HG03575 (cell line): ENCODE measurements around the gene PCYT1A.
"Not testable (repeated sequence)": the region's sequence is repeated elsewhere in the genome, so short reads cannot be mapped to it uniquely, and the experiment has no call there.

ENCODE experiments used
- ATAC-seq: cut with Tn5 transposase; IDR thresholded peaks from one replicate; pipeline ENCODE4 v1.9.1; 2021; ENCODE audit not compliant: unreplicated experiment, insufficient number of reproducible peaks, low FRiP score; ENCODE audit errors: extremely low read depth

PCYT1A gene

GRCh38 chr3:196218155-196218712 lies 69.3 kb downstream of the PCYT1A start:
- no peak for ATAC-seq

GRCh38 chr3:196217307-196218154 lies 70.0 kb downstream of the PCYT1A start:
- no peak for ATAC-seq

GRCh38 chr3:196216681-196217211 lies 70.8 kb downstream of the PCYT1A start:
- no peak for ATAC-seq

- no peak for ATAC-seq
Measured at GRCh38 chr3:196216089-196216564, 71.4 kb downstream of the PCYT1A start, which contains the start of gene SLC51A. Gene SLC51A (plus strand): TSS chr3:196216534. CDS start chr3:196216713, 179 bp downstream.

- no peak for ATAC-seq
Measured at GRCh38 chr3:196215493-196216020, 72.0 kb downstream of the PCYT1A start.

- no peak for ATAC-seq
Measured at GRCh38 chr3:196214783-196215441, 72.6 kb downstream of the PCYT1A start.

- ATAC-seq: no peak
Measured at GRCh38 chr3:196210673-196211556, 76.6 kb downstream of the PCYT1A start, which contains the start of gene ZDHHC19. Gene ZDHHC19 (minus strand): TSS chr3:196211400. CDS start chr3:196211315, 85 bp downstream.

GRCh38 chr3:196209944-196210672 lies 77.4 kb downstream of the PCYT1A start:
- ATAC-seq: not testable (repeated sequence)

- ATAC-seq: no peak
Measured at GRCh38 chr3:196208942-196209695, 78.4 kb downstream of the PCYT1A start.

- ATAC-seq: no peak
Measured at GRCh38 chr3:196207833-196208607, 79.5 kb downstream of the PCYT1A start.

GRCh38 chr3:196207159-196207832 lies 80.2 kb downstream of the PCYT1A start:
- no peak for ATAC-seq

GRCh38 chr3:196205442-196206205 lies 81.9 kb downstream of the PCYT1A start:
- not testable (repeated sequence) for ATAC-seq

- no peak for ATAC-seq
Measured at GRCh38 chr3:196203846-196204245, 83.7 kb downstream of the PCYT1A start.

GRCh38 chr3:196202516-196202970 lies 85.0 kb downstream of the PCYT1A start:
- no peak for ATAC-seq
